ENCODE results near the gene C2orf81.
A peak's percentile ranks its signal among the peaks of the same experiment; 100 is the strongest.

Gene C2orf81

GRCh38 chr2:74417763-74418162 lies 3.7 kb downstream of the C2orf81 start:
- no peaks in the 10 kb centered on the region for H3K9me2 ChIP-seq (replicated peaks; ENCODE audit: insufficient read depth, low read length)
- no peaks in the 10 kb centered on the region for H3K9me3 ChIP-seq (replicated peaks; ENCODE audit: insufficient read depth, low read length)
- H3K27ac ChIP-seq (ENCODE audit: low read length) = no peak overlapping the region
- H3K79me2 ChIP-seq (ENCODE audit: low read length) = no peaks in the 10 kb centered on the region
- H4K20me1 ChIP-seq (ENCODE audit: insufficient read depth, low read length) = no peaks in the 10 kb centered on the region
- H3K36me3 ChIP-seq (replicated peaks; ENCODE audit: insufficient read depth, low read length) = no peaks in the 10 kb centered on the region
- no peak for DNase-seq
- peaks cover 8% of the 10 kb centered on the region; the same call in 1 of the 2 replicates for H3F3A ChIP-seq (ENCODE audit: insufficient read depth, low read length)
- no peaks in the 10 kb centered on the region for H3K27me3 ChIP-seq (replicated peaks; ENCODE audit: insufficient read depth, low read length)
- H3K4me2 ChIP-seq (ENCODE audit: low read depth, low read length) = no peak overlapping the region
- H3K4me1 ChIP-seq (ENCODE audit: low read length) = peaks cover 16% of the 10 kb centered on the region
- TF ChIP-seq EZH2 (optimal IDR thresholded peaks at IDR 0.05; ENCODE audit: low read depth, low read length) (no peak), EZH2phosphoT487 (IDR thresholded peaks at IDR 0.05; ENCODE audit: low read length) (no peak)
- no peak overlapping the region for H3K9ac ChIP-seq (ENCODE audit: low read length)
- no peak overlapping the region for H2AFZ ChIP-seq (ENCODE audit: low read length)
- no peak overlapping the region for H3K4me3 ChIP-seq (ENCODE audit: low read length)

- Histone ChIP-seq H3K4me2 (ENCODE audit: low read depth, low read length) (no peak overlapping the region), H3K27me3 (replicated peaks; ENCODE audit: insufficient read depth, low read length) (no peaks in the 10 kb centered on the region), H3K4me3 (ENCODE audit: low read length) (no peak overlapping the region), H3K27ac (ENCODE audit: low read length) (no peak overlapping the region), H3K4me1 (ENCODE audit: low read length) (peaks cover 19% of the 10 kb centered on the region), H3K79me2 (ENCODE audit: low read length) (no peaks in the 10 kb centered on the region), H2AFZ (ENCODE audit: low read length) (no peak overlapping the region), H3K9ac (ENCODE audit: low read length) (no peak overlapping the region), H3K9me3 (replicated peaks; ENCODE audit: insufficient read depth, low read length) (no peaks in the 10 kb centered on the region), H3K36me3 (replicated peaks; ENCODE audit: insufficient read depth, low read length) (no peaks in the 10 kb centered on the region), H3F3A (ENCODE audit: insufficient read depth, low read length) (peaks cover 8% of the 10 kb centered on the region; the same call in 1 of the 2 replicates), H3K9me2 (replicated peaks; ENCODE audit: insufficient read depth, low read length) (no peaks in the 10 kb centered on the region), H4K20me1 (ENCODE audit: insufficient read depth, low read length) (no peaks in the 10 kb centered on the region)
- no peak for DNase-seq
- no peak for TF ChIP-seq EZH2 (optimal IDR thresholded peaks at IDR 0.05; ENCODE audit: low read depth, low read length)
- TF ChIP-seq EZH2phosphoT487 (IDR thresholded peaks at IDR 0.05; ENCODE audit: low read length) = no peak
- TF ChIP-seq CTCF (IDR thresholded peaks at IDR 0.05; ENCODE audit: low read length) = no peak
Observed at GRCh38 chr2:74417197-74417596, 4.2 kb downstream of the C2orf81 start.

GRCh38 chr2:74416778-74417177 lies 4.6 kb downstream of the C2orf81 start:
- peaks cover 22% of the 10 kb centered on the region for H3K4me1 ChIP-seq (ENCODE audit: low read length)
- H3K4me2 ChIP-seq (ENCODE audit: low read depth, low read length) = no peak overlapping the region
- no peaks in the 10 kb centered on the region for H3K27me3 ChIP-seq (replicated peaks; ENCODE audit: insufficient read depth, low read length)
- no peak overlapping the region for H3K27ac ChIP-seq (ENCODE audit: low read length)
- H3K36me3 ChIP-seq (replicated peaks; ENCODE audit: insufficient read depth, low read length) = no peaks in the 10 kb centered on the region
- H4K20me1 ChIP-seq (ENCODE audit: insufficient read depth, low read length) = no peaks in the 10 kb centered on the region
- no peak overlapping the region for H3K4me3 ChIP-seq (ENCODE audit: low read length)
- DNase-seq = no peak
- no peak overlapping the region for H2AFZ ChIP-seq (ENCODE audit: low read length)
- no peaks in the 10 kb centered on the region for H3K9me2 ChIP-seq (replicated peaks; ENCODE audit: insufficient read depth, low read length)
- no peaks in the 10 kb centered on the region for H3K9me3 ChIP-seq (replicated peaks; ENCODE audit: insufficient read depth, low read length)
- H3F3A ChIP-seq (ENCODE audit: insufficient read depth, low read length) = peaks cover 6% of the 10 kb centered on the region; the same call in 1 of the 2 replicates
- TF ChIP-seq EZH2 (optimal IDR thresholded peaks at IDR 0.05; ENCODE audit: low read depth, low read length) (no peak), CTCF (IDR thresholded peaks at IDR 0.05; ENCODE audit: low read length) (peak; percentile 17; the same call in 1 of the 2 replicates)
- no peak overlapping the region for H3K9ac ChIP-seq (ENCODE audit: low read length)
- H3K79me2 ChIP-seq (ENCODE audit: low read length) = no peaks in the 10 kb centered on the region

GRCh38 chr2:74415762-74416395 lies 5.5 kb downstream of the C2orf81 start:
- Histone ChIP-seq H3K4me2 (ENCODE audit: low read depth, low read length) (peak overlapping the region; percentile 71; the same call in 1 of the 2 replicates), H3F3A (ENCODE audit: insufficient read depth, low read length) (no peaks in the 10 kb centered on the region), H4K20me1 (ENCODE audit: insufficient read depth, low read length) (no peaks in the 10 kb centered on the region), H3K9me2 (replicated peaks; ENCODE audit: insufficient read depth, low read length) (no peaks in the 10 kb centered on the region), H3K36me3 (replicated peaks; ENCODE audit: insufficient read depth, low read length) (no peaks in the 10 kb centered on the region), H3K9ac (ENCODE audit: low read length) (no peak overlapping the region), H3K4me3 (ENCODE audit: low read length) (no peak overlapping the region), H3K27ac (ENCODE audit: low read length) (no peak overlapping the region), H2AFZ (ENCODE audit: low read length) (0 out of 2 replicates have a peak overlapping the region, but pooled peaks have one; percentile 69), H3K27me3 (replicated peaks; ENCODE audit: insufficient read depth, low read length) (no peaks in the 10 kb centered on the region), H3K79me2 (ENCODE audit: low read length) (no peaks in the 10 kb centered on the region), H3K9me3 (replicated peaks; ENCODE audit: insufficient read depth, low read length) (no peaks in the 10 kb centered on the region), H3K4me1 (ENCODE audit: low read length) (peaks cover 26% of the 10 kb centered on the region)
- DNase-seq = no peak
- TF ChIP-seq EZH2phosphoT487 (IDR thresholded peaks at IDR 0.05; ENCODE audit: low read length) = no peak
- TF ChIP-seq CTCF (IDR thresholded peaks at IDR 0.05; ENCODE audit: low read length) = no peak
- TF ChIP-seq EZH2 (optimal IDR thresholded peaks at IDR 0.05; ENCODE audit: low read depth, low read length) = no peak

Data from MM.1S (cell line).